HG03521 (cell line): Measurements from ENCODE around the gene PRDX3.

Experiments
- ATAC-seq: cut with Tn5 transposase; IDR thresholded peaks from one replicate; pipeline ENCODE4 v1.9.1; 2021; ENCODE audit warnings: mild to moderate bottlenecking, moderate library complexity; ENCODE audit not compliant: unreplicated experiment

PRDX3 gene

DNA sequence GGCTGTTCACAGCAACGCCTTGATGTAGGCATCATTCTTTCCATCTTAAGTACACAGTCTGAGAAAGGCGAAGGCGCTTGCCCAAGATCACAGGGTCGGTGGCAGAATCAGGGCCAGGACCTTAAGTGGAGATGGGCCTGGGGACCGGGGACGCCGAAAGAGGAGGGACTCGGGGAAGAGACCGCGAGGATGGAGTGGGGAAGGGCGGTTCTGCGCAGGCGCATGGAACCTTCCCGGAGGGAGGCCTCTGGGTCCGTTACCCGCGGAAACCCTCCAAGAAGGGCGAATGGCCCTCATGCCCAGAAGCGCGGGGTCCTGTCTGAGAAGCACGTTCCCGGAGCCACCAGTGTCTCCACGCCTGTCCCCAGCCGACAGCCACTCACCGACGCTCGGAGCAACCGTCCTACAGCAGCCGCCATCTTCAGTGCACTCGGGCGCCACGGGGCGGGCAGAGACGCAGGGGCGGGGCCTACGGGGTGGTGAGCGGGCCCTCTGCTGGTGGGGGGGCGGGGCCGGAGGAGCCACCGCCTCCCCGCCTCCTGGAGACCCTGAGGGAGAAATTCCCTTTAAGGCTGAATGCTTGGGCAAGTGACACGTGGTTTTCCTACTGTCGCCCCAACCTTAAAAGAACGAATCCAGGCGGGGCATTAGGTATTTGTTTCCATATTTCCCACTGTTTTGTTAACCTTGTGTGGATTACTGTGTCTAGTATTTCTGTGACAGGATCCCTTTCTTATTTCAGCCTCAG, at the start of gene PRDX3:
Gene PRDX3, minus strand, starts transcription at position 441 of the 748 bp plus-strand sequence. Its CDS starts 22 bp downstream, at position 419.
- ATAC-seq, result peak; percentile 96

DNA sequence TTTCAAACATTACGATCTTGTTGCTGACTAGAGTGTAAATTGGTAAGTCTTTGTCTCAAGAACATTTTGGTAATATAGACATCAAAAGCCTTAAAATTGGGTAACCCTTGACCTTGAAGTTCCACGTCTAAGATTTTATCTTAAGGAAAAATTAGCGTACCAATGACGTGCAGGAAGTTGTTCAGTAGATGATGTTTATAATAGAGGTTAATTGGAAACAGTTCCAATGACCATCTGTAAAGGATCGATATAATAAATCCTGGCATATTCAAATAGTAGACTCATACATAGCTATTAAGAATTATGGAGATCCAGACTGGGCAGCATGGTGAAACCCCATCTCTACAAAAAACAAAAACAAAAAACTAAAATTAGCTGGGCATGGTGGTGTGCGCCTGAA, 49.2 kb upstream of the PRDX3 start:
- ATAC-seq, result no peak

DNA sequence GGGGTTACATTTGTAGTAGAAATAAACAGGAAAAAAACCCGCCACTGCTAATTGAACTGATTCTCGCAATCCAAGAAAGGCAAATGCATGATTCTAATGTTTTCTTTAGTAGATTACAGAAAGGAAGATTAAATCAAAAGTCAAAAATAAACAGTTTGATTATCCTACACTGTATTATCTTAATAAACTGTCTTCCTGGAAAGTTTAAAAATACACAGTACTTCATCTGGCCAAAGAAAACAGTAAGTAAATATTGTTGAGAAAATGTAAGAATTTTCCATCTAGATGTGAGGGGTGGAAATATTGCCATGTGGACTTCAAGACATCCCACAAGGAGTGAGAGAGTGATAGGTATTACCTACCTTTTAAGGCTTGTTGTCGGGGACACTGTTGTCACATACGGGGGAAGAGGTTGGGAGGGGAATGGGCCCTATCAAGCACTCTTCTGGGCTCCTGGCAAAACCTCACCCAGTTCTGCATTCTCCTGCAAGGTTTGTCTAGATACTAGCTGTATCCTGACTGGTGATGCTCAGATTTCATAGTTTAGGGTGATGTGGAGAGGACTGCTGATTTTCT, 46.6 kb upstream of the PRDX3 start:
- no peak for ATAC-seq

DNA sequence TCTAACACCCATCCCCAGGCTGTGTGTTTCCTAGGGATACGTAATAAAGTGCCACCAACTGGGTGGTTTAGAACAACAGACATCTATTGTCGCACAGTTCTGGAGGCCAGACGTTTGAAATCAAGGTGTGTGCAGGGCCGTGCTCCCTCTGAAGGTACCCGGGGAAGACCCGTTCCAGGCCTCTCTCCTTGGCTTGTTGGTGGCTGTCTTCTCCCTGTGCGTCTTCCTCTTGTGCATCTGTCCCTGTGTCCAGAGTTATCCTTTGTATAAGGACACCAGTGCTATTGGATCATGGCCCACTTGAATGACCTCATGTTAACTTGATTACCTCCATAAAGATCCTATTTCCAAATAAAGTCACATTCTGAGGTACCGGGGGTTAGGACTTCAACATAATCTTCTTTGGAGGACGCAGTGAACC, 44.4 kb upstream of the PRDX3 start:
- ATAC-seq, result no peak

DNA sequence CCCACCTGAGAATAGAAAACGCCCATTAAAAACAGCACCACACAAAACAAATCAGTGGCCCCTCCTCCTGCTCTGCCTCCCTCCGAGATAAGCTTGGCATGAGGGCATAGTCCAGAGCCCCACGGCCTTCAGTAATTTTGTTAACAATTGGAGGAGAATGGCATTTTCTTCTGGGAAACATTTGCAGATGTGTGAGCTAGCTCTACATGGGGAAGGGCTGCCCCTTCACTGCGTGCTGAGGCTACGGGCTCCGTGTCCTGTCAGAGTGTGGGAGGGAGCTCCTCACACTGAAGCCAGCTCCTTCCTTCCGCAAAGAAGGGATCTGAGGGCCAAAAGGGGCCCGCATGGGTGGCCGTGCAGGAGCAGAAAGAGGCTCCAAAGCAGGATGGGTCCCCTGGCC, 43.9 kb upstream of the PRDX3 start:
- ATAC-seq, result no peak

DNA sequence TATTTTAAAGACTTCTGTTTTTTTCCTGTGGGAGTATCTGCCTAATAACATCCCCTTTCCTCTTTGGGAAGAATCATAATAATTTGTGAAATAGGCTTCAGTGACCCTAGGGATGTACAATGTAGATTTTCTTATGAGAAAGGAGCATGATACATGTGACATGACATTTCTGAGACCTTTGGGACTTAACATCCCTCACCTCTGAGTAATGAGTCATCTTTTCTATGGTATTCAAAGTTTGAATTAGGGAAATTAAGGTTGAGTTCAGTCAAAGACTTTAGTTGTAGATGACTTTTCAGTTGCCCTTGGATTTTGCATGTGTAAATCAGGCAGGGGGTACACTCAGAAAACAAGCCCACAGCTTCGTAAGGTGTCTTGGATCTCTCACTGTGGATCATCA, 43.1 kb upstream of the PRDX3 start:
- ATAC-seq, result no peak

DNA sequence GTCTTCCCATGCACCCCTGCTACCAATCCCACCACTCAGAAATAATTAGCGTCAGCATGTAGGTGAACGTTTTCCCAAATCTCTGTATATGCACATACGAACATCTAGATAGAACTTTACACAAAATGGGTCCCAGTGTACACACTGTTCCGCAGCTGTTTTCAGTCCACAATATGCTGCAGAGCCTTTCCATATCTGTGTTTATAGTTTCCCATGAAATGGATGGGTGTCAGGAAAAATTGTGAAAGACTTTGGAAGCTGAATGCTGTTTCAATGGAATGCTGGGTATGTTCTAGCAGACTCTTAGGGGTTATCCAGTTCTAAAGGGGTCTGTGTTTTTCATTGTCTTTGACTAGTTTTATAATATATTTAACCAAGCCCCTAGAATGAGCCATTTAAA, 42.6 kb upstream of the PRDX3 start:
- no peak for ATAC-seq

DNA sequence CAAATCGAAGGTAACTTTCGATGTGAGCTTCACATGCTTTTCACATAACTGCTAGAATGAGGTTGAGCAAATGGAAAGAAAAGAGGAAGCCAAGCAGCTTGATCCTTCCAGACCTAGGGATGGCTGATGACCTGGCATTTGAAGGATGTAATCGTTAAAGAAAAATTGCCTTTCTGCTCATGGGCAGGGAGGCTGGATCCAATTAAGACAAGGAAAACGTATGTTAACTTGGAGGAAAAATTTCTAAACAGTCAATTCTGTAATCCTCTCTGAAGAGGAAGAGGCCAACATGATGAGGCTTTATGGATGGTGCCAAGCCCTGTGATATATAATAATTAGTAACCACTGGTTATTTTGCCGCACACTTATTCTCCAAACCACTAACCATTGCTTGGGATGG, 41.3 kb upstream of the PRDX3 start:
- no peak for ATAC-seq

DNA sequence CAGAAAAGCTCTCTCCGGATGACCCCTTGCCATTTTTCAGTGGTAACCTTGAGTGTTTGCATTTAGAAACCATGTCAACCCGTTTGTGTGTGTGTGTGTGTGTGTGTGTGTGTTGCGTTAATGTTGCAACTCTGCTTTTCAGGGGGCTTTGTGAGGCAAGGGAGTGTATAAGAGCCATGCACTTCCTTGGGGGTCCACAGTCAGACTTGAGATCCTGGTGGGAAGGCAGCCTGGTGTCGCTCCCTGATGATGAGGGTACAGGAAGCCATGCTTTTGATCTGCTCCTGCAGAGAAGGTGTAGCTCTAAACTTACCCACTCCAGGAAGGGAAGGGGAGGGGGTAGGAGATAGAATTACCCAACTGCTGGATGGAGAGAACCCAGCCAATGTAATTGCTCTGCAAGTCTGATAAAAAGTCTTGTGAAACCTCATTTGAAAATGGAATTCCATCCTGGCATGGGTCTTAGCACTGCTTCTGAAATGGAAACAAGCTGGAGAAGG, 39.4 kb upstream of the PRDX3 start:
- ATAC-seq, result no peak

DNA sequence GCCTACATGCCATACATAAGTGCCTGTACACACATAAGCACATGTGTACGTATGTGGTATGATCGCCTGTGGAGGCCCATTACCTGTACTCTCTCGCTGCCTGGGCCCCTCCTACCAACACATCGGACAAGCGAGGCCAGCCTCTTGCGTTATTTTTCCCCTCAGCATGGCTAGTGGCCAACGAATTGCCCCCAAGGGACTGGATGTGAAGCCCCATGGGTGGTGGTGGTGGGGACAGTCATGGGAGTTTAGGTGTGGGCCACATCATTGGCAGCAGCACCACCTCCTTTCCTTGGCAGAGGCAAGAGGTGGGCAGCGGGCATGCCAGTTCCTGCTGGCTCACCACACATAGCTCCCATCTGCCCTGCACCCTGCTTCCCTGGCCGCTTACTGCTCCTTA, 38.8 kb upstream of the PRDX3 start:
- ATAC-seq, result no peak

DNA sequence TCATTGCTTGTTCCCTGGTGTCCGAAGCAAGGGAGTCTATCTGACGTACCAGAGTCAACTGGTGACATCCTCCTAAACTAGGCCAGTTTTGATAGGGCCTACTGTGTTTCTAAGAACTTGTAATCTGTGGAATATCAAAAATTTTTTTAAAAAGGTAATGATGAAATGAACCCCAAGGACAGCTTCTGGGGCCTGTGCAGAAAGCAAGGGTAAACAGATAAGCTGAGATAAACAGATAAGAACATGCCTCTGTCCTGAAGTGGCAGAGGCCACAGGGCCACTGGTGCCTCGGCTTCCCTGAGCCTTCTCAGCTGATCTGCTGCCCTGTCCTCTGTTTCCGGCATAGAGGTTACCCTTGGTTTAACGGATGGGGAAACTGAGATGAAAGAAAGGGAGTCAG, 37.5 kb upstream of the PRDX3 start:
- no peak for ATAC-seq

DNA sequence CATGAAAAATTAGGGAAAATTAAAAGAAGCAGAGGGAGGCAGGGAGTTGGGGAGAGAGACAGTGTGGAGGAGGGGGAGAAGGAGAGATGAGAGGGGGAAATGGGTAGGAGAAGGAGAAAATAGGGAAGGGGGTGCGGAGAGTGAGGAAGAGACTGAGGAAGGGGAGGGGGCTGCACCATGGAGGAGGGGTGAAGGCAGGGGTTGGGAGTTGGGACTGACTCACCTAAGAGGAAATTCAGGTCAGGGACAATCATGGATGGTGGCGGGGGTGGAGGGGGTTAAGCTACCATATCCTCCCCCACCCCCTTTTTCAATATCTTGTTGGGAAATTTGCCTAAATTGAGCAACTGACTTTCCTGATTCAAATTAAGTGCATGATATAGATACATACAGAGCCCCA, 36.8 kb upstream of the PRDX3 start:
- no peak for ATAC-seq

DNA sequence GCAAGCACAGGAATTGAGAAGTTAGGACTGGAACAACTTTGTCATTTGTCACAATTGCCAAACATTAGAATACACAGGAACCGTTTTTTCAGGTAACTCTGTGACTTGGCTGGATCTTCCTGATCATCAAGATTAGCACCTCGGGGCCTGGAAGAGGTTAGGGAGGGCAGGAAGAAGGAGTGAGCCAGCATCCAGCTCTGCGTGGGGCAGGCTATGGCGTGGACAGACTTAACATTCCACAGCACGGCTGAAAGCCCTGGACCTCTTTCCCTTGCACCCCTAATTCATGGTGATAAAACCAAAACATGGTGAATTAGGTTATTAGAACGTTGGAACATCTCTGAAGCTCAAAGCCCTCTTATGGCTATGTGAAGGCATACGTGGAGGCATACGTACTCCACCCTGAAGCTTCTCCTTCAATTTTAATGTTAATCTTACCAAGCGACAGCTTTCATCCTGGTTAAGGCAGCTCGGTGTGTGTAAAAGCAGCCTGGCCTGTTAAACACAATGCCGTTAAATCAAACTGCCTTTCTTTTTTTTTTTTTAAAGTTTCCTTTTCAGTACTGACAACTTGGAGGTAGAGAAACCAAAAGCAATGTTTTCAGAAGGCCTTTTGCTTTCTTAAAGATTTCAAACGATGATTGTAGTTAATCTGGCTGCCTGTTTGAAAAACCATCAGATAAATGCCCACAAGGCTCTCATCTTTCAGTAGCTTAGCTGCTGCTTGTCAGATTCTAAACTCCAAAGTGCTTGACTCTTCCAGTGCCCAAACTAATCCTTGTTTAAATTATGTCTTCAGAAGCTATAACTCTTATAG, 33.2 kb upstream of the PRDX3 start:
- ATAC-seq, result no peak

DNA sequence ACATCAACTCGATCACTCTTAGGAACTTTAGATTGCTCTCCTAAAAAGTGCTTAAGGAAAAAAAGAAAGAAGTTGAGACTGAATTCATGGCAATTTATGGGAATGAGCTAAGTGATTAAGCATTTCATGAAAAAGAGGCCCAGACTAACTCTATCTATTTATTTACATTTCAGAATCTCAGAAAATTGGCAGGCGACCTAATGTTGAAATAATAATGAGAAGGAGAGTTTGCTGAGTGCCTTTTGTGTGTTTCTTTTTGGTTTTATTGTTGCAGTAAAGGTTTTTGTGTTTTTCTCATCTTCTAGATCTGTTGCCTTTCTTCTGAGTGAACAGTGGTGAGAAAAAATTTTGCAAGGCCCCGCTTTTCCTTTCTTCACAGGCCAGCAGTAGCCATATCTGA, 32.6 kb upstream of the PRDX3 start:
- no peak for ATAC-seq

DNA sequence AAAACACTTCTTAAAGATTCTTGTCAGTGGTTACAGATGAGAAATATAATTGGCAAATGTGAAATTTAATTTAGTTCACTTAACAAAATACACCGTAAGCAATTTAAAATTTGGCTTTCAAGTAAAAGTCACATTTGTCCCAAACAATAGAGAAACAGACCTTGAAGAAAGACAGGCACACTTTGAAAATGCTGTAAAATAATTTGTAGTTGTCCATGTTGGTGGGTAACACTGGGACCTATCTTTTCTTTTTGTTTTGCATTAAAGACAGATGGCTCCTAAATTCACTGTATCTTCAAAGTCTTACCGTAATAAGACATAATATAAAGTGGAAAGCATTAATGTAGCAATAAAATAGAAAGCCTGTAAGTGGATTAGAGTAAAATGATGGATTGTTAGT, 32.0 kb upstream of the PRDX3 start:
- ATAC-seq, result no peak

DNA sequence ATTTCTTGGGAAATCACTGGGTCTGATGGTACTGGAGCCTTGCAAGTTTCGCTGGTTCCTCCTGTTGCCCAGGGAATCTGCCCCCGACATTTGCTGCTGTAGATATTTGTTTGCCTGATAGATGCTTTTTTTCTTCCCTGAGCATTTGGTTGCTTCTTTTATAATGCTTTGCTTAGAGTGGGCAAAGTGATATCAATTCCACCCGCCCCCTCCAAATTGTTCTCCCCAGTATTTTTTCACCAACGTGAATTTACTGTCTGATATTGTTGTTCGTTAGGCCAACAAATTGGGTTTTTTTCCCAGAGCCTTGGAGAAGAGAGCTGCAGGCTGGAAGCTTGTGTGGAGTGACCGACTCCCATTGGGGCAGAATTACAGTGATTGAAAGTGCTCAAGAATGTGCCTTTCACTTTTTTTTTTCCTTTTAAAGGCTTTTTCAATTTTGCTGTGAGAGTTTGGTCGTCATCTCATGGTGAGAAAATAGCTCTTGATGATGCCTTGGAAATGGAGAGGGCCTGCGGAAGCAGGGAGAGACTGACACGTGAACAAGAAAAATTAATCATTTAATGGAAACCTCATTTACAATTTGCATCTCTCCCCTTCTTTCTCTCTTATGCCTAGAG, 31.2 kb upstream of the PRDX3 start:
- ATAC-seq, result no peak

DNA sequence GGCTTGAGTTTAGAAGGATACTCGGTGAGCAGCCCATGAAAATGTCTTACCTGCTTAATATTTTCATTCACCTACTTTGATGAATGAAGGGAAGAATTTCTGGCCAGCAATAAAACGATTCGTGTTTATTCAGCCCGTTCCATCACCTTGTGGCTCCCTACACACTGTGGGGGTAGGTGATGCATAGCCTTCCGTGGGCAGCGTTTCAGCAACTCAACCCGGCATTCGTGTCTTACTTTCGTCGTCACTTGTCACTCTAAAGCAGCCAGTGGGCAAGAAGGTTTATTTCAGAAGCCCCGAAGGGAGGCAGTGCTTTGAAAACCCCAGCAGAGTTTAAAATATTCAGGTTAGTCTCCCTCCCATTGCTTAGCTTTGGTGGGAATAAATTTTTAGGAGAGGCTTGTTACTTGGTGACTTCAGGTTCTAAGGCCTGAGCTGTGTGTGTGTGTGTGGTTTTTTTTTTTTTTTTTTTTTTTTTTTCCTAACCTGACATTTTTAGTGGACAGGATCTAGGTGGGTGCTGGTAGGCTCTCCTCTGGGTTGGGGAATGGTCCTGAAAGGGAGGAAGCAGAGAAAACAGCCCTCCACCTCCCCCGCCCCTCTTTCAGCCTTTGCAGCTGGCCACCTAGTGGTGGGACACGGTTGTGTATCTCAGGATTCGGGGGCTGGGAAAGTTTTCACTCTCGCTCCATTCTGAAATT, 30.6 kb upstream of the PRDX3 start:
- no peak for ATAC-seq

DNA sequence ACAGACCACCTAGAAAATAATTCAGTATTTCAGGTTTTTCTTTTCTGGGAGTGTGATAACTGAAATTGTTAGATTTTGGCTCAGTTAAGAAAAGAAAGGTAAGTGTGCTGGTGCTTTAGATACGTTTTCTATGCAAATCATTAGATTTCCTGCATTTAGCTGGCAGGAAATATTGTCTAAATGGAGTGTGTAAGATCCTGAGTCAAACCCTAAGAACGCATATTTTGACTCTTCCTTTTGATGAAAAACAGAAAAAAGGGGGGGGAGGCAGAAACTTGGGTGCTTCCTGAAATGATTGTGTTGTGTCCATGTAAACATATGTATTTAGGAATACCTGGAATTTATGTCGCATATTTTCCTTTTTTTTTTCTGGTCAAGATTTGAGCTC, 29.9 kb upstream of the PRDX3 start:
- ATAC-seq, result no peak

DNA sequence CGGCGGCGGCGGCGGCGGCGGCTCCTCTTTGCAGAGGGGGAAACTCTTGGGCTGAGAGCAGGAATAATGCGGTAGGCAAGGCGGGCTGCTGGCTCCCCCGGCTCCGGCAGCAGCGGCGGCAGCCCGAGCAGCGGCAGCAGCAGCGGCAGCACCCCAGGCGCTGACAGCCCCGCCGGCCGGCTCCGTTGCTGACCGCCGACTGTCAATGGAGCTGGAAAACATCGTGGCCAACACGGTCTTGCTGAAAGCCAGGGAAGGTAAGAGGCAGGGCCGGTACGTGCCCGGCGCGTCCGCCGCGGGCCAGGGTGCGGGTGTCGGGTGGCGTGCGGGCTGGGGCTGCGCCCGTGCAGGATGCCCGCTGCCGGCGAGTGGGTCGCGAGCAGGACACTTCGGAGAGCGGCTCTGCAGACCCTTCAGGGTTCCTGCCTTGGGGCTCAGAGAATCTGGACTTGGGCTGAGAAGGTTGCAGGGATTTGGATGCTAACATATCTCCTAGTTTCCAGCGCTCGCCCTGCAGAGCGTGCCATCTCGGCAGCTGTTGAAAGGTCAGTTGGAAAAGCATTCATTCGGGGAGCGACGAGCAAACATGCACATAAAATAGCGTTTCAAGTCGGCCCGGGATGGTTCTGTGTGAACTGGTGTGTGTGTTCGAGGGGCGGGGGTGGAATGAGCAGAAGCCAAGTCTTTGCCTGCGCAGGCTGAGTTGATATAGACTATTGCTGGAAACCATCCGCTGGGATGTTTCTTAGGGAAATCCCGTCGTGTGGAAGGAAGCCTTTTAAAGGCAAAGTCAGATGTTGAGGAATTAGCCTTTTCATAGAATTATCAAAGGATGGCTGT, 29.3 kb upstream of the PRDX3 start:
- ATAC-seq, result peak; percentile 3

DNA sequence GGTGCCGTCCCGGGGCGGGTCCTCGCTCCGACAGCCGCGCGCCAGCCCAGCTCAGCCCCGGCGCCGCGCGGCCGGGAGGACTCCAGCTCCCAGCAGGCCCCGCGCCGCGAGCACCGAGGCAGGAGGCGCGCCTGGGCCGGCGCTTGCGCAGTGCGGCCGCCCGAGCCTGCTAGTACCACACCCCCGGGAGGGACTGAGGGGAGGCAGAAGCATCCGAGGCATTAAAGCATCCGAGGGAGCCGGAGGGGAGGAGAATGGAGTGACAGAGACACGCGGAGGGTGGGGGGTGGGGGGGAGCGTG, 28.7 kb upstream of the PRDX3 start, which contains the start of gene GRK5:
Gene GRK5, plus strand, starts transcription at position 206 of the 301 bp plus-strand sequence. CDS start 347 bp downstream, outside the sequence.
- ATAC-seq, result peak; percentile 71
